A172 (cell line): ENCODE results near the gene RPTOR. TPM values are rescaled to one million over a fixed set of nuclear protein-coding genes. Genes with fewer than 3 reads are reported as not detected.
"Not testable (repeated sequence)": the region's sequence is repeated elsewhere in the genome, so short reads cannot be mapped to it uniquely, and the experiment has no call there.

Experiments
- DNase-seq: peaks from one replicate; pipeline ENCODE4 v3.0.0-alpha.2; 2015; ENCODE audit warnings: low spot score
- total RNA-seq: library from RNA; depleted of rRNA; stranded (reverse); fragments of >200 nt; shearing (Covaris generic); gene quantifications from 2 replicates; pipeline ENCODE4 v1.2.3, GENCODE V29; 2014

Gene RPTOR
- total RNA-seq, 1 experiment from 2014 or later = 20.7 TPM

- no peak for DNase-seq
Measured at GRCh38 chr17:80814491-80814890, 269.9 kb downstream of the RPTOR start.

DNA sequence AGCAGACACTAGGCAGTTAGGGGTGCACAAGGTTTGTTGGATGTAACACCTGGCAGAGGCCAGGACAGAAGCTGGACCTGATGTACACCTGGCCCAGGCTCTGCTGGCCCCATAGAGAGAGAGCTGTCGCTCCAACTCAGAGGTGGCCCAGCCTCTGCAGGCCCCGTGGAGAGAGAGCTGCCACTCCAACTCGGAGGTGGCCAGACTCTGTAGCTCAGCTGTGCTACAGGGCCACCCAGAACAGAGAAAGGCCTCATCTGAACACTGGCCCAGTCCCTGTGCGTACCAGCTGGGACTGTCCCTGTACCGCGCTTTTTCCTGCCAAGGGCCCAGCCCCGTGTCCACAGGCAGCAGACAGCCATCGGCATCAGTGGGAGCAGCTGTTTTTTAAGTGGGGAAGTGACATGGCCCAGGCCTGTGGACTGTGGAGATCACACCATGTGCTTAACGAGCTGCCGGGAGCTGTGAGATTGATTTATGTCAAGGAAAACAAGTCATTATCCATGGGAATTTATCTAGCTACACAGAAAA, 270.6 kb downstream of the RPTOR start:
- DNase-seq = no peak

DNA sequence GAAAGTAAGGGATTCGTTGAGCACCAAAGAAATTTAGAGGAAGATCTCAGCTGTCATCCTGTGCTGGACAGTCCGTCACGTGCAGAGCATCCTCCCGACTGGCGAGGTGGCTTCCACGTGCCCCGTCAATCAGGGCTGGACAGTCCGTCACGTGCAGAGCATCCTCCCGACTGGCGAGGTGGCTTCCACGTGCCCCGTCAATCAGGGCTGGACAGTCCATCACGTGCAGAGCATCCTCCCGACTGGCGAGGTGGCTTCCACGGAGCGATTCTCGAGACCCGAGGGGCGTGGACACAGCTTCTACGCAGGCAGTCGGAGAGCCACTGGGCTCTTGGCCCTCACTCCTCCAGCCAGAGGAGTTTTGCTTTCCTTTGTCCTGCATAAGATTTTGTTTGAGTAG, 271.1 kb downstream of the RPTOR start:
- not testable (repeated sequence) for DNase-seq

- no peak for DNase-seq
Measured at GRCh38 chr17:80816241-80817103, 271.8 kb downstream of the RPTOR start.

DNA sequence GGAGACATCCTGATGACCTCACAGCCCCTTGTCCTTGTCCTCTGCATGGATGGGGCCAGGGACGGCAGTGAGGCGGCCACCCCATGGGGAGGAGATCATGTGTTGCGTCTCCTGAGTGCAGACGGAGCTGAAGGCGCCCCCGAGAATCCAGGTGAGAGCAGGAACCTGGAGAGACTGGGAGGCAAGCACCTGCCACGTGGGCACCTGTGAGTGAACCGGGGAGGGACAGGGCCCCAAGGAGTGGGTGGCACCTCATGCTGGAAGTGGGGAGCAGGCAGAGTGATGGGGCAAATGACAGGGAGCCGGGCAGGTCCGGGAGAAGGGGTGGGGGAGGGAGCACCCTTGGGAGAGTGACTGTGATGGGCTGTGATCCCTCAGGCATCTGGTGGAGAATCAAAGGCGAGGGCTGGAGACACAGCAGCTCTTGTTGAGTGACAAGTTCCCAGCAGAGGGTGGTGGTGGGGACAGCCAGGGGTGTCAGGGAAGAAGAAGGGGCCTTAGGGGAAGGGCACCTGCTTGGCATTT, 272.7 kb downstream of the RPTOR start:
- no peak for DNase-seq

- peak; percentile 54 for DNase-seq
Measured at GRCh38 chr17:80817861-80818260, 273.2 kb downstream of the RPTOR start.

GRCh38 chr17:80818871-80819270, 274.2 kb downstream of the RPTOR start:
- no peak for DNase-seq

DNA sequence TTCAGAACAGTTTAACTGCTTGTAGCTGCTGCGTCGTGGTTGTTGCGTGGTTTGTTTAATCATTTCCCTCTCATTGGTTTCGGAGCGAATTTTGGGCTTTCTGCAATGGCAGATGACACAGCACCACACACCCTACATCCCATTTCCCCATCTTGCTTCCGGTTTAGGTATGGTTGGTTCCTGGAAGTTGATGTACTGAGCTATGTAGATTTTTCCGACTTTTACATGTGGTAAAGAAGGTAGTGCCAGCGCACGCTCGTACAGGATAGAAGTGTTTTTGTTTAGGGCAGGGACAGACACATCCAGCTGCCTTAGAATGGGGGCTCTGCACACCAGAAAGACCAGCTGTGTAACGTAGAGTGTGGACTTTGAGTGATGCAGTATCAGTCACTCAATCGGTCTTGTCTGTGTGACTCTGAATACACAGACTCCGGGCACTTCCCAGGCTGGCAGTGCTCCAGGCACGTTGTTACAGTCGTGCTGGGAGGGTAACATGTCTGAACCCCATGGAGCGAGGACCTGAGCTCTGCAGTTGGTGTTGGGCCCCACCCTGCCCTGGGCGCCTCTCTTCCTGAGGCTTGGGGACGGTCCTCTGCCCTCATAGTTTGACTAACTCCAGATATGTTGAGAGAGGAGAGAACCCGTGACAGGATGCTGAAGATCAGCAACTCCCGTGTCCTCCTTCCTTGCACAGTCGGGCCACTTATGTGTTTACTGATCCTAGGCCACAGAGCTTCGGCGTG, 275.0 kb downstream of the RPTOR start:
- DNase-seq = no peak

GRCh38 chr17:80820331-80820730, 275.7 kb downstream of the RPTOR start:
- DNase-seq = no peak

DNA sequence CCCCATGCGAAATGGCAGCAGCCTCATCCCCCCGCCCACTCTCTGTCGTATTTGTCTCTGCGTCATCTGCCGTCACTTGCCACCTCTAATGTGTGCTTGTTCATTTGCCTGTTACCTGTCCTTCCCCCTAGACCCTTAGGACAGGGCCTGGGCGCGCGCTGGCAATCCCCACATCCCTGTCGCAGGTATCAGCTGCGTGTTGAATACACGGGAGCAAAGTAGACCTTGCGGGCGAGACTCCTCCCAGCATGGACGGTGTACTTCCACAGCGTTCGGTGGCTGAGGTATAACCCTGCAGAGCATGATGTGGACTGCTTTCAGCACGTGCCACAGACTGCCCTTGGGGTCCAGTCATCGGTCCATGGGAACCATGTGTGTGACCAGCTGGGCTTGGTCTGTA, 276.9 kb downstream of the RPTOR start:
- no peak for DNase-seq

- DNase-seq = no peak
Measured at GRCh38 chr17:80822021-80822699, 277.5 kb downstream of the RPTOR start.

GRCh38 chr17:80822700-80823410, 278.2 kb downstream of the RPTOR start:
- DNase-seq = no peak

GRCh38 chr17:80824549-80825470, 280.2 kb downstream of the RPTOR start:
- DNase-seq = no peak

GRCh38 chr17:80825471-80826345, 281.1 kb downstream of the RPTOR start:
- no peak for DNase-seq

DNA sequence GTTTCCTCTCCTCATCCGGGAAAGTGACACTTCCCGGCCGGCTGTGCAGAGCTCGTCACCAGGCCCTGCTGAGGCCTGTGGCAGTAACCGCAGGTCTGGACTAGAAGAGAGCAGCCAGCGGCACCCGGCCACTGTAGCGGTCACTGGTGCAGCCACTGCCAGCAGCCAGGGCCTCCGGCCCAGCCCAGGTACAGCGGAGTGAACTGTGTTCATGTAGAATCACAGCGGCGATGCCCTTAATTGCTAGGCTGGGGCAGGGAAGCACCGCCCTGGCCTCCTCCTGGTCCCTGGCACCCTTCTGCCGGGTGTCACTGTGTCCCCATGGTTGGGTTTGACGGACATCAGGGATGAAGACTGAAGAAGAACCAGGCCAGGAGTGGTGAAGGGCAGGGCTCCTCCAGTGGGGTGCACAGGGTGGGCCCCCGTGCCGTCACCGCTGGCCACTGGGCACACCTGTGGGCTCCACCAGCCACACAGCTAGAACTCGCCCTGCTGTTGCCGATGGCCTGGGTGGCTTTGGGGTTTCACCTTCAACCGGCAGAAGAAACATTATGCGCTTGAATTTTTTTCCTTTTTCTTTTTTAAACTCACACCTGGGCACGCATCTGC, 281.8 kb downstream of the RPTOR start:
- no peak for DNase-seq

GRCh38 chr17:80826955-80827645, 282.5 kb downstream of the RPTOR start:
- DNase-seq = peak; percentile 98

DNA sequence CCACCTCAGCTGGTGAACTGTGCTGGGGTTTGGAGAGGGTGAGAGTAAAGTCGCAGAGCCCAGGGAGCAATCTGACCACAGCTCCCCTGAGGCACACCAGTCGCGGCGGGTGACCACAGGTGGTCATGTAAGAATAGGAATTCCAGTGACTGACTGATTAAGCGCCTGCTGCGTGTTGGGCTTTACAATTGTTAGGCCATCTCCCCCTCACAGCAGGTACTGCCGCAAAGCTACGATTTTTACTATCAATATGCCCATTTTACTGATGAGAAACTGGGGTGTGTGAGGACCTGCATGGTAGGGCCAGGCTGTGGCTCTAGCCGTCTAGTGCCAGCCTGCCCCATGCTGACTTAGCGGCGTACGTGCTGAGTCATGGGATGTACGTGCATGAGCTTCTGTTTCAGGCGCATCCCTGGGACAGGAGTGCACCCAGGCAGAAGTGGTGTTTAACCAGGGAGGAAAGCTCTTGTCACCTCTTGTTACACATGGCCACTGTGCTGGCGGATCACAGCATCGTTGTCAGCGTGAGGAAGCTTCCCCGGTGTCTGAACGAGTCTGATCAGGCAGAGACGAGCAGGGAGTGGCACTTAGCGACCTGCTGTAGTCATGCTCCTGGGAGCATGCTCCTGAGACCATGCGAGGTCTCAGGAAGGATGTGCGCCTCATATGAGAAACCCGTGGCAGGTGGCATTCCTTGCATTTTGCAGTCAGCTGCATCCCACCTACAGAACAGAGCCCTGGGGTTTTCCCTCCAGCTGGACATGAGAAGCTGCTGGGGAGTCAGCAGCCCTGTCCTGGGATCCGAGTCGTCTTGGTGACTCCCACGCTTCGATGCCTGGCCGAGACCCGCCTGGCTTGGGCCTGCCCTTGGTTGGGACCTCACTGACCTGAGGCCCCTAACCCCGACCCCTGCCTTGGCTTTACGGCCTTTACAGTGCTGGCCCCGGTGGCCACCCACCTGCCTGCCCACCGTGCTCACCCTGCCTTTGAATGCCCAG, 283.3 kb downstream of the RPTOR start:
- peak; percentile 70 for DNase-seq
